Measurements from ENCODE around the gene ASCC1.
"Not testable (repeated sequence)": the region's sequence is repeated elsewhere in the genome, so short reads cannot be mapped to it uniquely, and the experiment has no call there.

Gene ASCC1

GRCh38 chr10:72220637-72221036 lies 4.6 kb upstream of the ASCC1 start:
- no peak for DNase-seq (ENCODE audit: low spot score)
- in situ Hi-C loops (cut with MboI; ENCODE audit: low pct_unique_long_range_greater_than_20kb, low sequenced_read_pairs, unreplicated experiment), result no loop called here
- TF ChIP-seq CTCF (IDR thresholded peaks at IDR 0.05; ENCODE audit: extremely low read depth, insufficient read depth, missing control alignments), result no peak

GRCh38 chr10:72219235-72219814 lies 3.2 kb upstream of the ASCC1 start:
- no peak for DNase-seq (ENCODE audit: low spot score)
- in situ Hi-C loops (cut with MboI; ENCODE audit: low pct_unique_long_range_greater_than_20kb, low sequenced_read_pairs, unreplicated experiment), result no loop called here
- TF ChIP-seq CTCF (IDR thresholded peaks at IDR 0.05; ENCODE audit: extremely low read depth, insufficient read depth, missing control alignments), result no peak

GRCh38 chr10:72218726-72219125 lies 2.6 kb upstream of the ASCC1 start:
- in situ Hi-C loops (cut with MboI; ENCODE audit: low pct_unique_long_range_greater_than_20kb, low sequenced_read_pairs, unreplicated experiment), result no loop called here
- no peak for DNase-seq (ENCODE audit: low spot score)

GRCh38 chr10:72218325-72218724 lies 2.2 kb upstream of the ASCC1 start:
- in situ Hi-C loops (cut with MboI; ENCODE audit: low pct_unique_long_range_greater_than_20kb, low sequenced_read_pairs, unreplicated experiment), result no loop called here
- no peak for DNase-seq (ENCODE audit: low spot score)
- TF ChIP-seq CTCF (IDR thresholded peaks at IDR 0.05; ENCODE audit: extremely low read depth, insufficient read depth, missing control alignments), result no peak

More at GRCh38 chr10:72218726-72219125, 2.6 kb upstream of the ASCC1 start:
- TF ChIP-seq CTCF (IDR thresholded peaks at IDR 0.05; ENCODE audit: extremely low read depth, insufficient read depth, missing control alignments), result no peak

GRCh38 chr10:72211832-72212231 lies 4.2 kb downstream of the ASCC1 start:
- in situ Hi-C loops (cut with MboI; ENCODE audit: low pct_unique_long_range_greater_than_20kb, low sequenced_read_pairs, unreplicated experiment); DNase-seq (ENCODE audit: low spot score): not testable (repeated sequence)

- in situ Hi-C loops (cut with MboI; ENCODE audit: low pct_unique_long_range_greater_than_20kb, low sequenced_read_pairs, unreplicated experiment); DNase-seq (ENCODE audit: low spot score): not testable (repeated sequence)
Measured at GRCh38 chr10:72211381-72211780, 4.7 kb downstream of the ASCC1 start.

- DNase-seq (ENCODE audit: low spot score); in situ Hi-C loops (cut with MboI; ENCODE audit: low pct_unique_long_range_greater_than_20kb, low sequenced_read_pairs, unreplicated experiment): not testable (repeated sequence)
Measured at GRCh38 chr10:72208526-72208925, 7.5 kb downstream of the ASCC1 start.

GRCh38 chr10:72206511-72207229 lies 9.4 kb downstream of the ASCC1 start:
- in situ Hi-C loops (cut with MboI; ENCODE audit: low pct_unique_long_range_greater_than_20kb, low sequenced_read_pairs, unreplicated experiment), result no loop called here
- DNase-seq (ENCODE audit: low spot score), result no peak
- TF ChIP-seq CTCF (IDR thresholded peaks at IDR 0.05; ENCODE audit: extremely low read depth, insufficient read depth, missing control alignments), result no peak
